AG20443 (cell line): ENCODE data around the gene XCR1.

Experiments
- DNase-seq: peaks from one replicate; pipeline ENCODE4 v3.0.0; 2012; ENCODE audit warnings: low spot score, mixed read lengths

XCR1 gene

GRCh38 chr3:45984331-45985312 is 42.7 kb downstream of the XCR1 start:
- peak; percentile 20 for DNase-seq

DNA sequence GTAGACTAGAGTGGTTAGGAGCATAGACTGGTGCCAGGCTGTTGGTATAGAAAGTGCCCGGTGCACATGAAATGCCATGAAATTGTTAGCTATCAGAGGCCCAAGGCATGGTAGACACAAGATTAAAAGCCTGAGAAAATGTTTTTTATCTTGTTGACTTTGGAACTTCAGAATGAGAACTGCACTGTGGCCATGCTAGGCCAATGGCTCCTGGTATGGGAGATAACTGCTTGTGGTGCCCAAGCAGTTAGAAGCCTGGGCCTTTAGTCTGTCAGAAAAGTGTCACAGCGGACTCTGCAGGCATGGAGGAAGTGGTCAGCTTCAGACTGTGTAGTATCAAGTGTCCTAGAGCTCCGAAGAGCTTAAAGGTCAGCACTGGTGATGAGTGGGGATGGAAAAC is 43.5 kb downstream of the XCR1 start:
- no peak for DNase-seq

DNA sequence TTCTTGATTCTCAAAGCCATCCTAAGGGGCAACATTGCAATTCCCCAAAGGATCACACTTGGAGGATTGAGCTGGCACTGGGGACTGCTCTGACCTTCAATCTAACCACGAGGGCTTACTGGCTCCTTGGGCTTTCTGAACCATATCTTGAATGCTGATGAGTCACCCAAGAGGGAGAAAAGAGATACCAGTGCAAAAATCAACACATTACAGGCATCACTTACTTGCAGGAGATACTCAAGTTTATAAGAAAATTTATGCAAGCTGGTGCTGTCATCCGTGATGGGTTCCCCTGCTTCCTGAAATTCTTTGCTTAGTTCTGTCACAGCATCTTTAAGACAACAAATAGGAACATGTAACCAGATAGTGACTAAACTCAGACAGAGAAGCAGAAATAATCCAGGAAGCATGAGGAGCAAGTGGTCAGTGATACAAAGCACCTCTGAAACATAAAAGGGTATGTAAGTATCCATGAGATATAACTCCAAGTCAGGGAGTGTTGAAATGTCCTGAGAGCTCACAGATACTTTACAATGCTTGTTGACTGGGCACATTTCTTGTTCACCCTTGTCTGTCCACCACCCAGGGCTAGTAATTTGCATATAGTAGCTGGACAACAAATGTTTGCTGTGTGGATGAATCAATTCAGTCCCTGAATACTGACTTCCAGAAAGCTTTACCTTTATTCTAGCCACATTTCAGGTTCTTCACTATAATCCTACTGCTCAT is 45.8 kb downstream of the XCR1 start:
- DNase-seq = no peak

GRCh38 chr3:45980819-45981218 is 46.5 kb downstream of the XCR1 start:
- DNase-seq = no peak

DNA sequence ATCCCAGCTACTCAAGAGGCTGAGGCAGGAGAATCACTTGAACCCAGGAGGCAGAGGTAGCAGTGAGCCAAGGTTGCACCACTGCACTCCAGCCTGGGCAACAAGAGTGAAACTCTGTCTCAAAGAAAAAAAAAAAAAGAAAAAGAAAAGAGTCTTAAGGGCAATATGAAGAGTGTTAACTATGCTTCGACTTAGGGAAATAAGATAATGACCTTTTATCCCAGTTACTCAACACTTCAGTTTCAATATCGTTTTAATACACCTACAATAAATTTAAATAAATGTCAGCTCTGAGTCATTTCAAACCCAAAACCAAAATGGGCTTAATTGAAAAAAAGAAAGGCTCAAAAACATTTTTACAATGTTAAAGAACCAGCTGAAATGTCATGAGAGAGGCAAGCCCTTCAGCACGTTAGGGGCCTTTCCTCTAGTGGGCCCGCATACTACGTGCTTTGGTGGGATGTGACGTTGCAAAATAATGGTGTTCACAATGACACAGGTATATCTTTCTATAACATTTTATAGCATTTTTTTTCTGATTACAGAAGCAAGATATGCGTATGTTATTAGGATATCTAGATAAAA is 47.0 kb downstream of the XCR1 start:
- DNase-seq = no peak

GRCh38 chr3:45979378-45979777 is 47.9 kb downstream of the XCR1 start:
- DNase-seq = no peak

GRCh38 chr3:45978006-45978761 is 49.1 kb downstream of the XCR1 start:
- no peak for DNase-seq

DNA sequence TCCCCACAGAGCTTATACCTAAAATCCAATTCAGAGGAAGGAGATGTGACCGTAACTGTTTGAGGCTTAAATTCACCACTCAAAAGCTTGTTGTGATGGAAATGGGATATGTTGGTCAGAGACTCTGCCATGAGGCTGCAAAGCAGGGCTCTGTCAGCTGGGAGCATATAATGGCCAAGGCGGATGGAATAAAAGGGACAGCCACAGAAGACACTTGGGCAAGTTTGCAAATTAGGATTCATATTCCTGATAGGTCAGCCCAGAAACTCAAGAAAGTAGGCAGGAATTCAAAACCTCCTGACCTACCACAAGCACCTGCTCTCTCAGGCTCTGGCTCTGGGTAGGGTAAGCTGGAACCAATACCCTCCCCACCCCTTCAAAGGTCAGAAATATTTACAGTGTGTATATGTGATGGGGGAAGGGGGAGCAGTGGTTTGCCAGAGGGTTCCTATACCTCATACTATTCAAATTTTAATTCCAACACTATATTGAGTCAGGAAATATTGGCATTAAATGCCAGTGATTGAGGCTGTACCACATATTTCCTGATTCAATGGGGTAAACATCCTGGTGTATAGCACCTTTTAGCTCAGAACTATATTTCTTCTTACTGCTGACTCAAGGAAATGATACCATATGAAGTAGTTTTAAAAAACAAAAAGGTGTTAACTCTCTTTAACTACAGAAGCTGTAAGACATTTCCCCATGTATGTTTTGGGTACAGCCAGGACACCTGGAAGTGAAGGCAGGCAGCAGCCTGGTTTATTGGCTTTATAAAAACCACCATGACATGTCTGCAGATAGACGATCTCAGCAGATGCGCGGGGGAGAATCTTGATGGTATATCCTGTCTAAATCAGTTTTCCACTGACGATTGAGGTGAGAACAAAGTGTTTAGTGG is 50.8 kb downstream of the XCR1 start:
- DNase-seq = no peak

- DNase-seq = no peak
Measured at GRCh38 chr3:45975686-45976085, 51.6 kb downstream of the XCR1 start.

- no peak for DNase-seq
Measured at GRCh38 chr3:45974686-45975085, 52.6 kb downstream of the XCR1 start.

GRCh38 chr3:45972534-45973402 is 54.5 kb downstream of the XCR1 start:
- peak; percentile 77 for DNase-seq

GRCh38 chr3:45969953-45970352 is 57.3 kb downstream of the XCR1 start:
- DNase-seq = no peak

GRCh38 chr3:45969116-45969515 is 58.2 kb downstream of the XCR1 start:
- no peak for DNase-seq

- peak; percentile 80 for DNase-seq
Measured at GRCh38 chr3:45968706-45969105, 58.6 kb downstream of the XCR1 start.

- no peak for DNase-seq
Measured at GRCh38 chr3:45968149-45968548, 59.1 kb downstream of the XCR1 start.

DNA sequence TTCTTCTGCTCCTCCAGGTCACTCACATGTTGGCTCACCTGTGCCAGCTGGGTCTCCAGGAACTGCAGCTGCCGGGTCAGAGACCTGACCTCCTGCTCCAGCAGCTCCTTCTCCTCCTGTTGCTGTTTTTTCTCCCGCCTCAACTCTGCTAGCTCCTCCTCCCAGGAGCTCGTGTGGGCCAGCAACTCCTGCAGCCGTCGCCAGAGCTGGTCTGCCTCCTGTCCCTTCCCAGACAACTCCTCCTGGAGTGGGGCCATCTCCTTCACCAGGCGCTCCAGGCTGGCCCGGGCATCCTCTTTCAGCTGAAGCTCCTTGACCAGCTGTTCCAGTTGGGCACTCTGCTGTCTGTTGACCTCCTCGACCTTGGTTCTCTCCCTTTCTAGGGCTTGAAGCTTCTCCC is 59.6 kb downstream of the XCR1 start:
- no peak for DNase-seq
